K562 (cell line): Measurements from ENCODE around the gene CDC27. TPM values are rescaled to one million over a fixed set of nuclear protein-coding genes. Genes with fewer than 3 reads are reported as not detected.

Source experiments
- ARID1B ChIP-seq: fragments of 450-650 bp; IDR thresholded peaks from 2 replicates; pipeline ENCODE4 v1.6.1; 2016; ENCODE audit warnings: antibody characterized with exemption, mild to moderate bottlenecking, inconsistent platforms
- BRD9 ChIP-seq: fragments of 450-650 bp; IDR thresholded peaks from 2 replicates; pipeline ENCODE4 v1.6.1; 2018; ENCODE audit warnings: low read depth; ENCODE audit not compliant: partially characterized antibody
- DPF2 ChIP-seq: fragments of 450-650 bp; IDR thresholded peaks from 2 replicates; pipeline ENCODE4 v1.6.1; 2016
- FOXM1 ChIP-seq, 2 experiments: fragments of 450-650 bp in 1 of 2; sonication (generic) in 1 of 2; formaldehyde crosslinking in 1 of 2; IDR thresholded peaks; 2 replicates each; pipeline versions ENCODE4 v1.6.1 to v1.9.0; 2017 to 2022; ENCODE audit warnings: low read depth in 2 of 2, mild to moderate bottlenecking in 2 of 2, missing genetic modification reagents in 1 of 2, moderate library complexity in 1 of 2
- GATA2 ChIP-seq: sonication (generic); formaldehyde crosslinking; IDR thresholded peaks from 2 replicates; pipeline ENCODE4 v1.4.0; 2020; ENCODE audit warnings: mild to moderate bottlenecking, missing genetic modification reagents
- HDAC1 ChIP-seq, 2 experiments: fragments of 450-650 bp; IDR thresholded peaks; 2 replicates each; pipeline ENCODE4 v1.6.1; 2016 to 2017; ENCODE audit warnings: inconsistent platforms in 1 of 2, mild to moderate bottlenecking in 1 of 2, moderate library complexity in 1 of 2
- MBD1 ChIP-seq: fragments of 250-450 bp; sonication (Bioruptor Pico); IDR thresholded peaks from 2 replicates; pipeline ENCODE4 v1.8.0; 2022; ENCODE audit warnings: inconsistent platforms
- MTA2 ChIP-seq: fragments of 450-650 bp; IDR thresholded peaks from 2 replicates; pipeline ENCODE4 v1.6.1; 2016; ENCODE audit warnings: low read depth
- MTA3 ChIP-seq: fragments of 450-650 bp; formaldehyde crosslinking; IDR thresholded peaks from 2 replicates; pipeline ENCODE4 v1.6.1; 2017; ENCODE audit warnings: mild to moderate bottlenecking, borderline replicate concordance
- MYBL2 ChIP-seq, 2 experiments: fragments of 450-650 bp in 1 of 2; sonication (generic) in 1 of 2; formaldehyde crosslinking in 1 of 2; IDR thresholded peaks; 2 replicates each; pipeline versions ENCODE4 v1.6.1 to v1.8.1; 2017 to 2022; ENCODE audit warnings: borderline replicate concordance in 1 of 2, inconsistent platforms in 1 of 2, low read depth in 1 of 2, mild to moderate bottlenecking in 1 of 2, missing genetic modification reagents in 1 of 2, moderate library complexity in 1 of 2
- RAD21 ChIP-seq, 2 experiments: fragments of 250-450 bp in 1 of 2; fragments of 450-650 bp in 1 of 2; sonication (Bioruptor Pico) in 1 of 2; formaldehyde crosslinking in 1 of 2; IDR thresholded peaks in 1 of 2; conservative IDR thresholded peaks in 1 of 2; 2 replicates each; pipeline versions ENCODE4 v1.4.0 to v1.8.0; 2020 to 2022; ENCODE audit warnings: mild to moderate bottlenecking in 2 of 2, moderate library complexity in 1 of 2
- SMARCA4 ChIP-seq: fragments of 450-650 bp; IDR thresholded peaks from 2 replicates; pipeline ENCODE4 v1.6.1; 2016
- SOX6 ChIP-seq: fragments of 450-650 bp; IDR thresholded peaks from 2 replicates; pipeline ENCODE4 v1.6.1; 2014; ENCODE audit warnings: mild to moderate bottlenecking
- SPI1 ChIP-seq: IDR thresholded peaks from 2 replicates; pipeline ENCODE4 v1.6.1; 2011; ENCODE audit warnings: low read depth, low read length, control low read depth, borderline replicate concordance
- TAF9B ChIP-seq: fragments of 450-650 bp; IDR thresholded peaks from 2 replicates; pipeline ENCODE4 v1.6.1; 2018; ENCODE audit warnings: mild to moderate bottlenecking; ENCODE audit not compliant: partially characterized antibody
- TARDBP ChIP-seq: fragments of 450-650 bp; IDR thresholded peaks from 2 replicates; pipeline ENCODE4 v1.6.1; 2016
- TEAD1 ChIP-seq, 2 experiments: fragments of 450-650 bp in 1 of 2; sonication (generic) in 1 of 2; formaldehyde crosslinking; IDR thresholded peaks; 2 replicates each; pipeline versions ENCODE4 v1.4.0 to v1.8.0; 2020 to 2022; ENCODE audit warnings: mild to moderate bottlenecking in 2 of 2, missing genetic modification reagents in 1 of 2
- TFE3 ChIP-seq: fragments of 450-650 bp; formaldehyde crosslinking; IDR thresholded peaks from 2 replicates; pipeline ENCODE4 v1.4.0; 2020; ENCODE audit warnings: mild to moderate bottlenecking, mixed read lengths
- TRIM24 ChIP-seq, 2 experiments: fragments of 450-650 bp; IDR thresholded peaks; 2 replicates each; pipeline ENCODE4 v1.6.1; 2016
- ZFP36 ChIP-seq: fragments of 150-350 bp; IDR thresholded peaks from 2 replicates; pipeline ENCODE4 v1.6.1; 2018; ENCODE audit warnings: low read length, low read depth; ENCODE audit not compliant: partially characterized antibody
- ZNF740 ChIP-seq, 3 experiments: fragments of 200-800 bp in 1 of 3; sonication (Bioruptor generic) in 1 of 3; sonication (generic) in 1 of 3; formaldehyde crosslinking in 1 of 3; IDR thresholded peaks; 2 replicates each; pipeline versions ENCODE4 v1.6.1 to v1.8.0; 2016 to 2022; ENCODE audit warnings: mild to moderate bottlenecking in 2 of 3, missing compliant biosample characterization in 2 of 3, missing genetic modification characterization in 2 of 3, missing genetic modification reagents in 1 of 3
- ZNF75A ChIP-seq: fragments of 450-650 bp; formaldehyde crosslinking; IDR thresholded peaks from 2 replicates; pipeline ENCODE4 v1.4.0; 2020; ENCODE audit warnings: mild to moderate bottlenecking
- polyA plus RNA-seq, 8 experiments: library from polyadenylated mRNA; depleted of rRNA in 4 of 8; stranded (reverse) in 5 of 8; unstranded in 3 of 8; fragments of >200 nt; fragmentation: Nextera tagmentation in 2 of 8; fragmentation: Illumina TruSeq in 1 of 8; extraction: Ambion mirVana in 2 of 8; extraction: Trizol in 1 of 8; gene quantifications; 2 replicates each; pipeline versions ENCODE4 v1.2.1 to v1.2.3, GENCODE V29; 2011 to 2014; ENCODE audit warnings: inconsistent platforms in 1 of 8, missing spikeins in 1 of 8
- total RNA-seq, 7 experiments: library from RNA; depleted of rRNA in 6 of 7; stranded (reverse); fragments of >200 nt in 6 of 7; fragmentation: Illumina TruSeq in 2 of 7; extraction: Trizol in 2 of 7; gene quantifications; 2 replicates each; pipeline versions ENCODE4 v1.2.1 to v1.2.3, GENCODE V29; 2011 to 2021; ENCODE audit warnings: low replicate concordance in 1 of 7
- TF ChIP-seq, protein P1 (sequence below): sonication (generic); formaldehyde crosslinking; IDR thresholded peaks from 2 replicates; pipeline ENCODE4 v1.8.0; 2022; ENCODE audit warnings: missing genetic modification reagents, mild to moderate bottlenecking, moderate library complexity, borderline replicate concordance

Gene CDC27
- total and polyA plus RNA-seq, 9 of the 15 experiments (the other 6 are each of a cell fraction or from before 2014, with no cell fraction given) = 28.6 to 155 (median 94.1) TPM

- TF ChIP-seq MYBL2 (IDR thresholded peaks at IDR 0.05; ENCODE audit: low read depth) (peak; percentile 45; the same call in 1 of the 2 replicates), MYBL2 (CRISPR knock-in tag; IDR thresholded peaks at IDR 0.05; ENCODE audit: borderline replicate concordance) (no peak), RAD21 (CRISPR knock-in tag; conservative IDR thresholded peaks at IDR 0.05 in 1 of 2, IDR thresholded peaks at IDR 0.05 in 1 of 2) (0 out of 4 replicates have a peak, but pooled peaks of 1 of the 2 experiments have one; percentile 13), SPI1 (no peak), BRD9 (peak; percentile 38), MTA2 (peak; percentile 73), SOX6 (0 out of 2 replicates have a peak, but pooled peaks have one; percentile 7), TARDBP (no peak), TRIM24 (IDR thresholded peaks at IDR 0.05) (peak; percentile 57 to 80; a peak in 2 of 4 replicates), GATA2 (CRISPR knock-in tag) (0 out of 2 replicates have a peak, but pooled peaks have one; percentile 10), TAF9B (peak; percentile 83), DPF2 (peak; percentile 85), FOXM1 (IDR thresholded peaks at IDR 0.05; ENCODE audit: low read depth) (peak; percentile 70; the same call in 1 of the 2 replicates), FOXM1 (CRISPR knock-in tag; IDR thresholded peaks at IDR 0.05; ENCODE audit: low read depth) (no peak), TFE3 (CRISPR knock-in tag) (no peak), SMARCA4 (peak; percentile 70), MTA3 (peak; percentile 7; the same call in 1 of the 2 replicates), ZNF75A (CRISPR knock-in tag) (no peak), HDAC1 (IDR thresholded peaks at IDR 0.05) (peak in 1 of 2 experiments; percentile 33; a peak in 1 of 4 replicates), TEAD1 (CRISPR knock-in tag; IDR thresholded peaks at IDR 0.05) (peak in 1 of 2 experiments; percentile 61; a peak in 1 of 4 replicates), ZFP36 (peak; percentile 8), MBD1 (no peak), ZNF740 (CRISPR knock-in tag; IDR thresholded peaks at IDR 0.05) (no peak), ZNF740 (tag; IDR thresholded peaks at IDR 0.05) (no peak), ARID1B (peak; percentile 91)
- TF ChIP-seq, protein P1, sequence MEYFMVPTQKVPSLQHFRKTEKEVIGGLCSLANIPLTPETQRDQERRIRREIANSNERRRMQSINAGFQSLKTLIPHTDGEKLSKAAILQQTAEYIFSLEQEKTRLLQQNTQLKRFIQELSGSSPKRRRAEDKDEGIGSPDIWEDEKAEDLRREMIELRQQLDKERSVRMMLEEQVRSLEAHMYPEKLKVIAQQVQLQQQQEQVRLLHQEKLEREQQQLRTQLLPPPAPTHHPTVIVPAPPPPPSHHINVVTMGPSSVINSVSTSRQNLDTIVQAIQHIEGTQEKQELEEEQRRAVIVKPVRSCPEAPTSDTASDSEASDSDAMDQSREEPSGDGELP = peak; percentile 35; the same call in 1 of the 2 replicates
Measured at GRCh38 chr17:47197821-47198220, 8.7 kb upstream of the CDC27 start (continued).
